Measurements from ENCODE around the gene ABCA7.

Gene ABCA7

DNA sequence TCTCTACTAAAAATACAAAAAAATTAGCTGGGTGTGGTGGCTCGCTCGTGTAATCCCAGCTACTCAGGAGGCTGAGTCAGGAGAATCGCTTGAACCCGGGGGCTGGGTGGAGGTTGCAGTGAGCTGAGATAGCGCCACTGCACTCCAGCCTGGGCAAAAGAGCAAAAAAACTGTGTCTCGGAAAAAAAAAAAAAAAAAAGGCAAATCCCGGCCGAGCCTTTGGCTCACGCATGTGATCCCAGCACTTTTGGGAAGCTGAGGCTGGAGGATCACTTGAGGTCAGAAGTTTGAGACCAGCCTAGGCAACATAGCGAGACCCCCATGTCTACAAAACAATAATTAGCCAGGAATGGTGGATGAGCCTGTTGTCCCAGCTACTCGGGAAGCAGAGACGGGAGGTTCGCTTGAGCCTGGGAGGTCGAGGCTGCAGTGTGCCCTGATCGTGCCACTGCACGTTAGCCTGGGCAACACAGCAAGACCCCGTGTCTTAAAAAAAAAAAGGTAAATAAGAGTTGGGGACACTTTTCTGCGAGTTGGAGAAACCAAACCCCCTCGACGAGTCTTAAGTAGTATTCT is 63.3 kb downstream of the ABCA7 start:
- H3K9me3 Mint-ChIP-seq = peaks cover 2% of the 10 kb centered on the region
- H3K27me3 Mint-ChIP-seq = no peaks in the 10 kb centered on the region
- peaks cover 16% of the 10 kb centered on the region for H3K36me3 Mint-ChIP-seq
- peak overlapping the region; percentile 90 for H3K27ac Mint-ChIP-seq
- H3K4me3 Mint-ChIP-seq = peak overlapping the region; percentile 73
- peaks cover 58% of the 10 kb centered on the region for H3K4me1 Mint-ChIP-seq
- no peak for ATAC-seq

DNA sequence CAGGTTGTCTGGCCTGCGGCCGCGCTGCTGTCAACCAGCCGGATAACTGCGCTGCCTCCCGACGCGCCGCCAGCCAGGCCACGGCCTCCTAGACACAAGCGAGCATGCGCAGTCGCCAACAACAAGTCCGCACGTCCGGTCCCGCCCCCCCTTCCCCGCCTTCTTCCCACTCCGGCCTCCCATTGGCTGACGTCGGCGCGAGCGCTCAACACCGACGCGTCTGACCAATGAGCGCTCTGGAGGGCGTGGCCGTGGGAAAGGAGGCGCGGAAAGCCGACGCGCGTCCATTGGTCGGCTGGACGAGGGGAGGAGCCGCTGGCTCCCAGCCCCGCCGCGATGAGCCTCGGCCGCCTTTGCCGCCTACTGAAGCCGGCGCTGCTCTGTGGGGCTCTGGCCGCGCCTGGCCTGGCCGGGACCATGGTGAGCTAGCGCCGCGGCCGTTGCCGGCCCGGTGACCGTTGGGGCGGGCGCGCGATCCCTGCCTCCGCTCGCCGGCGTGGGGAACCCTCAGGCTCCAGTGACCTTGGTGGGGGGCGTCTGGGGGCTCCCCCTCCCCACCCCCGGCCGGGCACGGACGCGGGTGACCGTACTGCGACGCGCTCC is 63.9 kb downstream of the ABCA7 start, which contains the start of gene GPX4:
Gene GPX4, plus strand, starts transcription at position 287 of the 603 bp plus-strand sequence. Its CDS starts 50 bp downstream, at position 337.
- Mint-ChIP-seq H3K4me3 (peak within 1 kb of the TSS; percentile 83), H3K27ac (peak within 1 kb of the TSS; percentile 90), H3K4me1 (peaks cover 52% of the 10 kb centered on the region), H3K27me3 (no peaks in the 10 kb centered on the region), H3K9me3 (peaks cover 2% of the 10 kb centered on the region), H3K36me3 (peaks cover 14% of the 10 kb centered on the region)
- peak; percentile 90 for ATAC-seq

DNA sequence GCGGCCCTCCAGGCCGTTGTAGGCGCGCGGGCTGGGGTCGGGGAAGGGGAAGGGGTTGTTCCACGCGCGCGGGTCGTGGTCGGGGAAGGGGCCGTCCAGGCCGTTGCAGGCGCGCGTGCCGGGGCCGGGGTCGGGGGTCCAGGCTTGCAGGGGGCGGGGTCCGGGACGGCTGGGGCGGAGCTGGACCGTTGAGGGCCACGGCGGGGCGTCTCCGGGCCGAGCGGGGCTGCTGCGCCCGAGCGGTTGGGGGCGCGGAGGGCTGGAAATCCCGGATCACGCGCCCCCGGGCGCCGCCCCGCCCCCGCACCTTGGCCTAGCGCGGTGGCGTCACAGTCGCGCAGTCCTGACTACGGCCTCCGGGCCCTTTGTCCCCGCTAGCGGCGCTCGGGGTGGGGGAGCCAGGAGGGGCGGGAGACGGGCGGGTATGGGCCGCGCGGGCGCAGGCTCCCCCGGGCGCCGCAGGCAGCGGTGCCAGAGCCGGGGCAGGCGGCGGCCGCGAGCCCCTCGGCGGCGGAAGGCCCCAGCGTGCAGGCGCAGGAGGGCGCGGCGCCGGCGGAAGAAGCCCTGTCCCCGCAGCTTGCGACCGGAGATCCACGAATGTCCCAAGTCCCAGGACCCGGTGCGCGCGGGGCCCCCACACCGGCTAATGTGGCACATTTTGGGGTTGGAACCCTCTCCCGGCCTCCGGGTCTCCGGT is 64.6 kb downstream of the ABCA7 start:
- H3K36me3 Mint-ChIP-seq = peaks cover 11% of the 10 kb centered on the region
- H3K27me3 Mint-ChIP-seq = no peaks in the 10 kb centered on the region
- H3K9me3 Mint-ChIP-seq = peaks cover 2% of the 10 kb centered on the region
- peak; percentile 70 for ATAC-seq
- peak overlapping the region; percentile 83 for H3K4me3 Mint-ChIP-seq
- peaks cover 45% of the 10 kb centered on the region for H3K4me1 Mint-ChIP-seq
- H3K27ac Mint-ChIP-seq = peak overlapping the region; percentile 90

DNA sequence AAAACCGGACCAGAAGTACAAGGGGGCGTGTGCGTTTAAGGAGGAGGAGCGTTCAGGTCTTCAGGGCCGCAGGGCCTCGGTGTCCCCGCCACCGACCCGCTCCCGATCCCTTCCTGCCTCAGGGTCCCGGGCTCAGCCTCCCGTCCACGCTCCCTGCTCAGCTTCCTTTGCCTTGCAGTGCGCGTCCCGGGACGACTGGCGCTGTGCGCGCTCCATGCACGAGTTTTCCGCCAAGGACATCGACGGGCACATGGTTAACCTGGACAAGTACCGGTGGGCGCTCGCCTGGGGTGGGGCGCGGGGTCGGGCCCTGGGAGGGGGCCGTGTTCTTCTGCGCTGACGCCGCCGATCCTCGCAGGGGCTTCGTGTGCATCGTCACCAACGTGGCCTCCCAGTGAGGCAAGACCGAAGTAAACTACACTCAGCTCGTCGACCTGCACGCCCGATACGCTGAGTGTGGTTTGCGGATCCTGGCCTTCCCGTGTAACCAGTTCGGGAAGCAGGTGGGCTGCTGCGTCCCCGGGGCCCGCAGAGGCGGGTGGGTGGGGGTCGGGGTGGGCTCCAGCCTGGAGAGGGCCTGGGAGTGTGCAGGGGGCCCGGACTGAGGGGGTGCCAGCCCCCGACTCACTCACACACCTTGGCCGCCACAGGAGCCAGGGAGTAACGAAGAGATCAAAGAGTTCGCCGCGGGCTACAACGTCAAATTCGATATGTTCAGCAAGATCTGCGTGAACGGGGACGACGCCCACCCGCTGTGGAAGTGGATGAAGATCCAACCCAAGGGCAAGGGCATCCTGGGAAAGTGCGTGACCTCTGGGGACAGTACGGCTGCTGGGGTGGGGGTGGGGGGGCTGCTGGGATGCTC is 65.3 kb downstream of the ABCA7 start:
- H3K4me1 Mint-ChIP-seq = peaks cover 38% of the 10 kb centered on the region
- peak overlapping the region; percentile 83 for H3K4me3 Mint-ChIP-seq
- H3K36me3 Mint-ChIP-seq = peaks cover 11% of the 10 kb centered on the region
- no peaks in the 10 kb centered on the region for H3K9me3 Mint-ChIP-seq
- H3K27ac Mint-ChIP-seq = peak overlapping the region; percentile 90
- no peaks in the 10 kb centered on the region for H3K27me3 Mint-ChIP-seq
- ATAC-seq = no peak

DNA sequence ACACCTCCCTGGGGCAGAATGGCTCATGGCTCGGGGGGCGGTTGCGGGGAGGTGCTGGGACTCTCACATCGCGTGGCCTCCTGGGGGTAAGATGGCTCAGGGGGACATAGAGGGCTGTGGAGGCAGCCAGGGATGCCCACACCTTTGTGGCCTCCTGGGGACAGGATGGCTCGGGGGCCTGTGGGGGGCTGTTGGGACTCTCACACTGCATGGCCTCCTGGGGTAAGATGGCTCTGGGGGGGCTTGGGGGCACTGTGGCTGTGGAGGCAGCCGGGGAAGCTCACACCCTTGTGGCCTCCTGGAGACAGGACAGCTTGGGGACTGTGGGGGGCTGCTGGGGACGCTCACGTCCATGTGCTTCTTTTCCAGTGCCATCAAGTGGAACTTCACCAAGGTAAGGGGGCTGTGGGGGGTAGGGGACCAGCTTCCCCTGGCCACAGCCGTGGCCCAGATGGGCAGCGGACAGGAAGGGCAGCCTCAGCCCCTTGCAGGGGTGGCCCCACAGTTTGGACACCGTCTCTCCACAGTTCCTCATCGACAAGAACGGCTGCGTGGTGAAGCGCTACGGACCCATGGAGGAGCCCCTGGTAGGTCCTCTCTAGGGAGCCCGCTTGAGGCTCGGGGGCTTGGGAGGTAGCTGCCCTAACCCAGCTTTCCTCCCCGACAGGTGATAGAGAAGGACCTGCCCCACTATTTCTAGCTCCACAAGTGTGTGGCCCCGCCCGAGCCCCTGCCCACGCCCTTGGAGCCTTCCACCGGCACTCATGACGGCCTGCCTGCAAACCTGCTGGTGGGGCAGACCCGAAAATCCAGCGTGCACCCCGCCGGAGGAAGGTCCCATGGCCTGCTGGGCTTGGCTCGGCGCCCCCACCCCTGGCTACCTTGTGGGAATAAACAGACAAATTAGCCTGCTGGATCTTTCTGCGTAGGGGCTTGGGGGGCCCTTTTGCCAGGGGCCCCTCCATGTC is 66.2 kb downstream of the ABCA7 start:
- Mint-ChIP-seq H3K4me3 (peak overlapping the region; percentile 51), H3K36me3 (peaks cover 11% of the 10 kb centered on the region), H3K27ac (peak overlapping the region; percentile 46), H3K27me3 (no peaks in the 10 kb centered on the region), H3K9me3 (no peaks in the 10 kb centered on the region), H3K4me1 (peaks cover 35% of the 10 kb centered on the region)
- ATAC-seq = no peak

DNA sequence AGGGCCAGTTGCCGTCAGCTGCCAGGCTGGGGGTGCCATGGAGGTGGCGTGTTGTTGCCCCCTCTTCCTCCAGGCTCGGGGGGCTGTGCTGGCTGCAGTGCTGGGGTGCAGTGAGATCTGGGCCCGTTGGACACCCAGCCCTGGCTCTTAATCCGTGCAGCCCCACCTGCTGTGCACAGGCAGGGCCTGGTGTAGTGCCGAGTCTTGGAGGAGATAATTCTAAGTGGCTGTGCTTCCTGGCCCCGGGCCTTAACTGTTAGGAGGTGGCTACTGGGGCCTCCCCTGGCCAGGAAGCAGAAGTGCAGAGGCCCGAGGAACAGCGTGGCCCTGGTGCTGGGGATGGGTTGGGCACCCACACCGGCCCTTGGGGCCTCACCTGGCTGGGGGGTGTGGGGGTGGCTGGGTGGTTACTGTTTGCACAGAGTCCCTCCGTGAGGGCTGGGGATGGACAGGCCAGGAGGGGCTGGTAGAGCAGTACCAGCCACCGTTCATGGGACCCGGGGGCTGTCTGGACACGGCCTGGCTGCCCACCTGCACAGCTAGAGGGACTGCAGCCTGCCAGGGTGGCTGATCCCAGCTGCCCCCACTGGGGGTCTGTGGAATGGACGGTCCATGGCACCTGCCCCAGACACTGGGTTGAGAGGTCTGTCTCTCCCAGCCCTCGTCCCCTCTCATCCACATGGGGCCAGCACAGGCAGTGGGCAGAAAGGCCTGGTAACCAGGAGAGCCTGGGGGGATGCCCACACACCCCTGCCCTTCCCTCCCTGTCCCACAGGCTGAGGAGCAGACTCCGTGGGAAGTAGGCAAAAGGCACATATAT is 67.1 kb downstream of the ABCA7 start:
- H3K36me3 Mint-ChIP-seq = peaks cover 11% of the 10 kb centered on the region
- peak overlapping the region; percentile 46 for H3K27ac Mint-ChIP-seq
- no peaks in the 10 kb centered on the region for H3K9me3 Mint-ChIP-seq
- H3K27me3 Mint-ChIP-seq = no peaks in the 10 kb centered on the region
- no peak for ATAC-seq
- H3K4me1 Mint-ChIP-seq = peaks cover 26% of the 10 kb centered on the region
- H3K4me3 Mint-ChIP-seq = peak overlapping the region; percentile 30

DNA sequence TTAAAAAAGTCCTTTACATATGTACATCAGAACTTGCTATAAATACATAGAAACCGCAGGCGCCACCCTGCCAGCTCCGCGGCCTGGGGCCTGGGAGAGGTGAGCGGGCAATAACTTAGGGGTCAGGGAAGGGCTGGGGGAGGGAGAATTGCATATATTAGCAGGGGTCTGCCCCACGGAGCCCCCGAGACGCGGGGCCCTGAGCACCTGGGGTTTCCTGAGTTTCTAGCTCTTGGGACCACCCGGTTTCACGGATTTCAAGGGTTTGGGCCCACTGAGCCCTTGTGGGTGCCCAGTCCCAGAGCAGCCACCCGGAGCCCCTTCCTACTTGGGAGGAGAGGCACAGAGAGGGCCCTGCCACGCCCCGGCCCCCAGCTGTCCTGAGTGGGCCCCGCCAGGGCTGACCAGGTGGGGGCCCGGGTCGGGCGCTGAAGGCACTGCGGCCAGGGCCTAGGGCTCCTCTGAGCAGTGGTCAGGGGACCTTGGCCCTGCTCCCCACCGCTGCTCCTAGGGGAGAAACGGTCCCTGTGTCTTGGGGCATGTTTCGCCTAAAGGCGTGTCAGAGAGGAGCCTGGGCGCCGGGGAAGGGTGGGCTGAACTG is 67.9 kb downstream of the ABCA7 start:
- ATAC-seq = no peak

DNA sequence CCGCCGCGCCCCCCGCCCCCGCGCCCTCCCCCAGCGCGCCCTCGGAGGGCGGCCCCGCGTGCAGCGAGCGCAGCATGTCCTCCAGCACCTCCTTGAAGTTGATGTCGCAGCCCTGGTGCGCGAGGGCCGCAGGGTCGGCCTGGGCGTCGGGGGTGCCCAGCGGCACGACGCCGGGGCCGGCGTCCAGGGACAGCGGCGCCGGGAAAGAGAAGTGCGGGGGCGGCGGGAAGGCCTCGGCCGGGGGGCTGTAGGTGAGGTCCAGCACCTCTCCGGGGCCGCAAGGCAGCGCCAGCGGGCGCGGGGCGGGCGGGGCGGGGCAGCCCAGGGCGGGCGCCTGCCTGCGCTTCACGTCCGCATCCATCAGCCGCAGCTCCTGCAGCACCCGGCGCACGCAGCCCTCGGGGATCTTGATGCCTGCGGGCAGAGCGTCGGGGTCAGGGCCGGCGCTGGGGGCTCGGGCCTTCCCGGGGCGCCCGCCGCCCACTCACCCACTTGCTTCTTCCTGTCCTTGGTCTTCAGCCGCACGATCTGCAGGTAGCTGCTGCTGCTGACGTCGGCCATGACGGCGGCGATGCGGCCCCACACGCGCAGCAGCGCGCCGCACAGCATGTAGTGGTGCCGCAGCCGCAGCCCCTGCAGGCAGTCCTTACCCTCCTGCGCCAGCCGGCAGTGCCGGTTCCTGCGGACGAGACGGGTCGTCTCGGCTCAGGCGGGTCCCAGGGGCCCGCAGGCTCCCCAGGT is 68.6 kb downstream of the ABCA7 start:
- H3K4me1 Mint-ChIP-seq = peaks cover 14% of the 10 kb centered on the region
- no peak overlapping the region for H3K4me3 Mint-ChIP-seq
- no peak overlapping the region for H3K27ac Mint-ChIP-seq
- H3K9me3 Mint-ChIP-seq = no peaks in the 10 kb centered on the region
- ATAC-seq = no peak
- peaks cover 11% of the 10 kb centered on the region for H3K36me3 Mint-ChIP-seq
- no peaks in the 10 kb centered on the region for H3K27me3 Mint-ChIP-seq

More for the DNA sequence above, 67.9 kb downstream of the ABCA7 start:
- peaks cover 21% of the 10 kb centered on the region for H3K4me1 Mint-ChIP-seq
- H3K27ac Mint-ChIP-seq = peak overlapping the region; percentile 46
- no peaks in the 10 kb centered on the region for H3K27me3 Mint-ChIP-seq
- H3K9me3 Mint-ChIP-seq = no peaks in the 10 kb centered on the region
- H3K36me3 Mint-ChIP-seq = peaks cover 11% of the 10 kb centered on the region
- no peak overlapping the region for H3K4me3 Mint-ChIP-seq

DNA sequence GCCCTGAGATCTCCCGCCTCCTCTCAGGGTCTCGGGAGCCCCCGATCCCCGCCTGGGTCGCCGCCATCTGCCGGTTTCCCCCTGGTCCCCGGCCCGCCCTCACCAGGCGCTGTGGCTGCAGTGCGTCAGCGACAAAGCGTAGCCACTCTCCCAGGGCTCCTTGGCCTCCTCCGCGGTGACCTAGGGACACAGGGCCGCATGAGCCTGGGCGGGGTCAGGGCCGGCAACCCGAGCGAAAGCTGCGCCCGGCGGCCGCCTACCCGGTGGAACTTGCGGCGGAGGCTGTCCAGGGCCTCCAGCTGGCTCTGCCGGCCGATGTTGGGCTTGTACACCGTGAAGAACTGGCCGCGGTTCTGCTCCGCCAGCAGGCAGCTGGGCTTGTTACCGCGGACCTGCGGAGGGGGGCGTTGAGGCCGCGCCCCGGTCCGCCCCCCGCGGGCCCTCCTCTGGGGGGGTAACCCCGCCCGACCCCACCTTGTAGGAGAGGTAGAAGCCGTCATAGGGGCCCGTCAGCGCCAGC is 69.2 kb downstream of the ABCA7 start:
- Mint-ChIP-seq H3K27me3 (no peaks in the 10 kb centered on the region), H3K4me3 (no peak overlapping the region), H3K9me3 (no peaks in the 10 kb centered on the region), H3K4me1 (peaks cover 12% of the 10 kb centered on the region), H3K36me3 (peaks cover 11% of the 10 kb centered on the region), H3K27ac (no peak overlapping the region)
- no peak for ATAC-seq

DNA sequence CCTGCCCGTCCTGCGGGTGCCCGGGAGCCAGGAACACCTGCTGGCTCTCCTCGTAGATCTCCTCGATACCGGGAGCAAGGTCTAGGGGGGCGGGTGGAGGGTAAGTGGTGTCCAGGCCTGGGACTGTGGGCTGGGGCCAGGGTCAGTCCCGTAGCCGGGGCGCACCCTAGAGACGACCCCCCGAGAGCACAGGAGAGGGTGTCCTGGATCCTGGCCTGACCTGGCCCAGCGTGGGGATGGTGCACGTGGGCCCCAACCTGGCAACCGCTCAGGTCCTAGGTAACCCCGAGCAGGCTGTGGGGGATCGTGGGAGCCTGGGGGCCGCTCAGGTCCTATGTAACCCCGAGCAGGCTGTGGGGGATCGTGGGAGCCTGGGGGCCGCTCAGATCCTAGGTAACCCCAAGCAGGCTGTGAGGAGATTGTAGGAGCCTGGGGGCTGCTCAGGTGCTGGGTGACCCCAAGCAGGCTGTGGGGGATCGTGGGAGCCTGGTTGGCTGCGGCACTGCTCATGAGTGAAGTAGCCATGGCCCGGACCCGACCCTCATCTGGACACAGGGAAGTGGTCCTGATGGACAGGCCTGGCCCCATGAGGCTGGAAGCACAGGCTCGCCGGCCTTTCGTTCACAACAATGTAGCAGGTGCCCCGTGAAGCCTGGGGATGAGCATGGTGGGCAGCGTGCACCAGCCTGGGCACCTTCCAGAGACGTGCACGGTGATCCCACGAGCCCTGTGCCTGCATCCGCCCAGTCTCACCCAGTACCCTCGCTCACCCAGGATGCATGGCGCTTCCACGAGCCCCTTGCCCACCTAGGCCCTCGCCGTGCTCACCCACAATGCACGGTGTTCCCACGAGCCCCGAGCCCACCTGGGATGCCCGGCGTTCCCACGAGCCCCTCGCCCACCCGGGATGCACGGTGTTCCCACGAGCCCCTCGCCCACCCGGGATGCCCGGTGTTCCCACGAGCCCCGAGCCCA is 70.1 kb downstream of the ABCA7 start:
- H3K27ac Mint-ChIP-seq = no peak overlapping the region

DNA sequence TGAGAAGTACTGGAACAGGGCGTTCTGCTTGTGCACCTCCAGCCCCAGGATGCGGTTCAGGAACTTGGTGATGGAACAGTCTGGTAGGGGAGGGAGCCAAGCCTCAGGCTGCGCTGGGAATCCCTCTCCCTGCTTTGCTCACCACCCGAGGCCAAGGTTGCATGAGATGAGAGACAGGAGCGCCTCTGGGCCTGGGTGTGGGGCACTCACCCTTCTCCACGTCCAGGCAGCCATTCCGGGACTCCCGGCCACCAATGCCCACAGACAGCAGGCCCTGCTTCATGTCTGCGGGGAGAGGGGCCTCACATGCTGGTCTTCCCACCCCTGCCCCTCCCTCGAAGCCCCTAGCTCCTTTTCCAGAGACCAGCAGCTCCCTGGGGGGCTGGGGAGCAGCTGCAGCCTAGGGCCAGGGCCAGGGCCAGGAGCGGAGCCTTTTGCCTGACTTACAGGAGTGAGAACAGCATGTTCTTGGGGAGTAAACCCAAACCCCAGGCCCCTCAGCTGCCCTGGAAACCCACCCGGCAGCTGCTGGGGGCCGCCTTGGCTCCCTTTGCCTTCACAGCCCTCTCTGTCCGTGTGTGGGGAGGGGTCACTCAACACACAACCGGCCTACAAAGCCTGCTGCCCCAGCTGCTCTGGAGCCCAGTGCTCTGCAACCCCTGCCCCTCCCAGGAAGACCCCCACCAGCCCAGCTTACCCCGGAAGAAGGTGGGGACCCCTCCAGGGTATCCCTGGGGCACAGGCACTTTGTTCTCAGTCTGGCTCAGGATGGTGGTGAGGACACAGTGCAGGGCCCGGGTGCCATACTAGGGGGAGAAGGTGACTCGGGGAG is 71.1 kb downstream of the ABCA7 start:
- ATAC-seq = no peak
- H3K9me3 Mint-ChIP-seq = no peaks in the 10 kb centered on the region
- H3K27me3 Mint-ChIP-seq = no peaks in the 10 kb centered on the region
- peaks cover 14% of the 10 kb centered on the region for H3K36me3 Mint-ChIP-seq
- no peak overlapping the region for H3K4me3 Mint-ChIP-seq
- no peak overlapping the region for H3K27ac Mint-ChIP-seq
- H3K4me1 Mint-ChIP-seq = peaks cover 12% of the 10 kb centered on the region

More for the DNA sequence above, 70.1 kb downstream of the ABCA7 start:
- H3K4me1 Mint-ChIP-seq = peaks cover 12% of the 10 kb centered on the region
- no peaks in the 10 kb centered on the region for H3K27me3 Mint-ChIP-seq
- no peaks in the 10 kb centered on the region for H3K9me3 Mint-ChIP-seq
- no peak overlapping the region for H3K4me3 Mint-ChIP-seq
- no peak for ATAC-seq
- H3K36me3 Mint-ChIP-seq = peaks cover 11% of the 10 kb centered on the region

Measured in stimulated activated memory B cell treated with anti-CD40 and anti-IgM and Interleukin-4, amounts not matched to agents 10 μg/mL and 1 μg/mL and 100 μg/mL, for 72 hours (primary cell).